ENCODE data around the gene RNU7-1. TPM values are rescaled to one million over a fixed set of nuclear protein-coding genes. Genes with fewer than 3 reads are reported as not detected.

The RNU7-1 gene
- total RNA-seq, 1 donor from 2014 or later: not detected

- intact Hi-C loops (cut with DNase I): loop anchor here (1.0 to 10.0 kb wide), 3 partner anchors 9 to 583 kb away; partner anchors contain the start of genes LPCAT3 and TNFRSF1A
- peak in 1 of 2 donors; percentile 91 for DNase-seq (ENCODE audit: low spot score in 2 of 2)
- no peaks in the 10 kb centered on the region for H3K27me3 ChIP-seq
- no peak for TF ChIP-seq CTCF (IDR thresholded peaks at IDR 0.05)
- no peaks in the 10 kb centered on the region for H3K9me3 ChIP-seq
- peak within 1 kb of the TSS; percentile 92 to 99 for H3K4me3 ChIP-seq
- peaks cover 27 to 40% of the 10 kb centered on the region in 2 donors for H3K4me1 ChIP-seq
- H3K27ac ChIP-seq: peak within 1 kb of the TSS; percentile 97 to 99
- peaks cover 6 to 7% of the 10 kb centered on the region in 2 donors for H3K36me3 ChIP-seq
Observed at GRCh38 chr12:6927379-6928021, 16.1 kb upstream of the RNU7-1 start, which contains the start of gene ATN1. Gene ATN1, plus strand, starts transcription at chr12:6927959. Its CDS starts 6,043 bp downstream, at chr12:6934002.

GRCh38 chr12:6928022-6928702, 15.5 kb upstream of the RNU7-1 start:
- H3K4me3 ChIP-seq: peak overlapping the region; percentile 92 to 99
- peaks cover 27 to 40% of the 10 kb centered on the region in 2 donors for H3K4me1 ChIP-seq
- H3K9me3 ChIP-seq: no peaks in the 10 kb centered on the region
- H3K27me3 ChIP-seq: no peaks in the 10 kb centered on the region
- intact Hi-C loops (cut with DNase I): loop anchor here (1.0 to 10.0 kb wide), 3 partner anchors 8 to 583 kb away; partner anchors contain the start of genes LPCAT3 and TNFRSF1A
- H3K36me3 ChIP-seq: peaks cover under 1 to 6% of the 10 kb centered on the region in 2 donors
- no peak for TF ChIP-seq CTCF (IDR thresholded peaks at IDR 0.05)
- peak overlapping the region; percentile 97 to 99 for H3K27ac ChIP-seq
- no peak for DNase-seq (ENCODE audit: low spot score in 2 of 2)

DNA sequence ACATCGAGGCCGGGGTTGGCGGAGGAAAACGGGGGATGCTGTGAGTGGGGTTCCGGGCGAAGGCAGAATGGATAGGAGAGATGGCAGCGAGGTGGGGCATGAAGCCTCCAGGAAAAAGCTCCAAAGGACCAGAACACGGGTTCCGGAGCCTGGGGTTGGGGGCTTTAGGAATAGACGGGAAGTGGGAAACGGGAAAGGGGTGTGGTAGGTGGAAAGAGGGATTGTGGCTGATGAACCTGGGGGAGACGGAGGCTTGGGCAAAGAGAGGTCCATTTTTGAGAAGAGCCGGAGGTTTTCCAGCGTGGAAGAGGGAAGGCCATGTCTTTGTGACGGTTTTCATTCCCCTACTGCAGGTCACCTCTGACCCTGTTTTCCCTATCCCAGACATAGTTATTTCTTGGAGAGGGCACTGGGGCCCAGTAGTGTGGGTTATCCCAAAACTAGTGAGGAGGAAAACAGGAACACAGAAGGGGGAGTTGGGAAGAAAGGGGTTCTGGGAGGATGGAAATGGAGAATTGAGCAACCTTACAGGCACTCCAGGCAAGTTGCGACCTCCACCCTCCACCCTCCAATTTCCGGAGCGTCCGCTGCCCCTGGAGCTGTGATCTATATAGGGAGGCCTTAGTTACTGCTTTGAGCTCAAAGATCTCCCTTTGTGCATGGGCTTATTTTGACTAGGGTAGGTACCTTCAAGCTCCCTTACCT, 14.8 kb upstream of the RNU7-1 start:
- no peak for DNase-seq (ENCODE audit: low spot score in 2 of 2)
- intact Hi-C loops (cut with DNase I): loop anchor here (1.0 to 10.0 kb wide), 3 partner anchors 7 to 584 kb away; partner anchors contain the start of genes LPCAT3 and TNFRSF1A
- H3K4me3 ChIP-seq: peak overlapping the region; percentile 92 to 99
- H3K4me1 ChIP-seq: peaks cover 27 to 44% of the 10 kb centered on the region in 2 donors
- peak overlapping the region; percentile 97 to 99 for H3K27ac ChIP-seq
- no peaks in the 10 kb centered on the region for H3K27me3 ChIP-seq
- TF ChIP-seq CTCF (IDR thresholded peaks at IDR 0.05): no peak
- no peaks in the 10 kb centered on the region for H3K9me3 ChIP-seq
- H3K36me3 ChIP-seq: peaks cover 0 to 2% of the 10 kb centered on the region in 2 donors

DNA sequence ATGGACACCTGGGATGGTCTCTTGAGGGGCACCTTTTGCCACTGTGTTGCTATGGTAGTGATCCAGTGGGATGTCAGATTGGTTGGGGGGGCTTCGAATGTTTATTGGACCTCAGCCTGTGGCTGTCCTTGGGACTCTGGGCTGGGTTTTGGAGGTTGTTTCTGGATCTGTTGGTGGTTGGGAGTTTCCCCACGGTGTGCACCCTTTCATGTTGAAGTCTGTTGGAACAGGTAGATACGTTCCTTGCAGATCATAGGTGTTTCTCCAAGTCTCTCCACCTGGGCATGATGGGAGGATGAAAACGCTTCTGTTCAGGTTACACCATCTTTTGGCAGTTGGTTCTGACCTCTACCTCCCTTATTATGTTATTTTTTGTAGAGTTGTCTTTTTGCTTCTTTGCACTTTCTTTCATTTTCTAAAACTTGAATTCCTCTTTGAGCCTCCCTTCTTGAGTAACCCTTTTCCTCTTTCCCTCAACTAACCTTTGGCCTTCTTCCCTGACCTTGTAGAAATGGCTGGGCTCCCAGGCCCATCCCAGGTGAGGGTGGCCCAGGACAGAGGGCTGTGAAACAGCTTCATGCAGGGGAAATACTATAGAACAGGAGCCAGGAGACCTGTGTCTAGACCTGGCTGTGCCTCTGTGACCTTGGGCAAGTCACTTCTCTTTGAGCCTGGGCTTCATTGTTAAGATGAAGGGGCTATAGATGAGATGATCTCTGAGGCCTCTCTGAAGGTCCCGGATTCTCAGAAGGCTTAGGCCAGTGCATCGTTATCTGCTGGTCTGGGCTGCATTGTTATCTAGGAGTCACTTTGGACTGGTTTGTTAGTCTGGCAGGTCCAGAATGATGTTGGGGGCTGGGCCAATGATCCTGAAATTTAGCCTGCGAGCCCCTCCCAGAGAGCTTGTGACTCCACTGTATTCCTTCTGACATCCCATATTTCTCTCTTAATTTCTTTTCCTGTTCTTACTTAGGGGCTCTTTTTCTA, 13.9 kb upstream of the RNU7-1 start:
- Histone ChIP-seq H3K27ac (peak overlapping the region; percentile 97 to 99), H3K4me3 (peak overlapping the region; percentile 92 to 99), H3K4me1 (peaks cover 23 to 41% of the 10 kb centered on the region in 2 donors), H3K9me3 (no peaks in the 10 kb centered on the region), H3K27me3 (no peaks in the 10 kb centered on the region), H3K36me3 (peaks cover 6 to 8% of the 10 kb centered on the region in 2 donors)
- no peak for DNase-seq (ENCODE audit: low spot score in 2 of 2)
- intact Hi-C loops (cut with DNase I): loop anchor here (5.0 to 10.0 kb wide), 2 partner anchors 88 to 585 kb away; partner anchors contain the start of genes LPCAT3 and TNFRSF1A
- no peak for TF ChIP-seq CTCF (IDR thresholded peaks at IDR 0.05)
